K562 (cell line): ENCODE results near the gene CFAP92. TPM values are rescaled to one million over a fixed set of nuclear protein-coding genes. Genes with fewer than 3 reads are reported as not detected.

Experiments
- ATAC-seq: fragments of 200-7000 bp; cut with Tn5 transposase; 3 replicates; pipeline ENCODE4 v1.9.1; 2020; ENCODE audit warnings: moderate library complexity
- BruUV-seq: library from RNA; stranded (reverse); fragments of 400-500 nt; replicated peaks from 2 replicates; lab custom pipeline; 2021; lab: Mats Ljungman, UMichigan
- CTCF ChIA-PET: fragments of 300-600 bp; formaldehyde crosslinking; extraction: SDS; loops from one replicate; lab custom pipeline; 2021; ENCODE audit warnings: low intra/inter-chr PET ratio; lab: Yijun Ruan, JAX
- POLR2A ChIA-PET: fragments of 300-600, 350-650 bp; sonication (Branson Sonifier 250); formaldehyde crosslinking; extraction: SDS; loops from one replicate; lab custom pipeline; 2021; ENCODE audit warnings: antibody characterized with exemption, inconsistent platforms; lab: Yijun Ruan, JAX
- DNase-seq, 4 experiments: peaks; one replicate each; pipeline versions ENCODE4 v3.0.0 to v3.0.0-alpha.2; 2011 to 2018; ENCODE audit warnings: low spot score in 3 of 4, mixed read lengths in 3 of 4; ENCODE audit errors: extremely low read depth in 1 of 4
- FAIRE-seq: peaks from 2 replicates; lab custom pipeline; 2011; peaks lifted over from hg19 to GRCh38; lab: Jason Lieb, UNC
- H2AFZ ChIP-seq: 2 replicates; pipeline ENCODE4 v1.6.0; 2011; ENCODE audit warnings: low read depth, low read length, control low read depth, inconsistent platforms
- H3K27ac ChIP-seq: fragments of 200-600 bp; 3 replicates; pipeline ENCODE4 v1.8.0; 2011; ENCODE audit warnings: low read depth, mild to moderate bottlenecking, control low read depth, inconsistent platforms, low read length, moderate library complexity, mixed read lengths; ENCODE audit errors: extremely low read depth
- H3K27me3 ChIP-seq, 2 experiments: fragments of 300-600 bp in 1 of 2; 2 replicates in 1 of 2; 3 replicates in 1 of 2; pipeline versions ENCODE4 v1.6.0 to v1.8.0; 2011; ENCODE audit warnings: inconsistent platforms in 2 of 2, low read length in 2 of 2, mild to moderate bottlenecking in 1 of 2, mixed read lengths in 1 of 2, moderate library complexity in 1 of 2; ENCODE audit not compliant: control insufficient read depth in 2 of 2, insufficient read depth in 2 of 2
- H3K36me3 ChIP-seq: fragments of 300-600 bp; 3 replicates; pipeline ENCODE4 v1.8.0; 2011; ENCODE audit warnings: mild to moderate bottlenecking, low read length, inconsistent platforms; ENCODE audit not compliant: control insufficient read depth, insufficient read depth
- H3K4me1 ChIP-seq, 2 experiments: fragments of 200-600 bp in 1 of 2; replicated peaks in 1 of 2; 2 replicates in 1 of 2; 3 replicates in 1 of 2; pipeline versions ENCODE4 v1.5.1 to v1.8.0; 2011; ENCODE audit warnings: inconsistent platforms in 2 of 2, low read length in 2 of 2, mild to moderate bottlenecking in 1 of 2, mixed read lengths in 1 of 2, moderate library complexity in 1 of 2; ENCODE audit not compliant: control insufficient read depth in 2 of 2, insufficient read depth in 2 of 2
- H3K4me2 ChIP-seq: 2 replicates; pipeline ENCODE4 v1.6.1; 2011; ENCODE audit warnings: low read length, control low read depth, inconsistent platforms, mixed read lengths; ENCODE audit not compliant: insufficient read depth
- H3K4me3 ChIP-seq: fragments of 200-600 bp; sonication (generic), shearing (Covaris generic); 2 replicates; pipeline ENCODE4 v1.5.1; 2016; ENCODE audit warnings: control low read depth, inconsistent platforms
- H3K79me2 ChIP-seq: fragments of 200-600 bp; 3 replicates; pipeline ENCODE4 v1.8.0; 2011; ENCODE audit warnings: low read length, inconsistent platforms; ENCODE audit not compliant: control insufficient read depth, insufficient read depth
- H3K9ac ChIP-seq, 2 experiments: 2 replicates each; pipeline versions ENCODE4 v1.6.0 to v1.6.1; 2011; ENCODE audit warnings: low read depth in 2 of 2, low read length in 2 of 2, control low read depth in 1 of 2, inconsistent platforms in 1 of 2, mild to moderate bottlenecking in 1 of 2, mixed read lengths in 1 of 2; ENCODE audit not compliant: insufficient read depth in 1 of 2
- H3K9me1 ChIP-seq: one replicate; pipeline ENCODE4 v1.6.0; 2011; ENCODE audit warnings: inconsistent platforms, mild to moderate bottlenecking, low read length, moderate library complexity; ENCODE audit not compliant: control insufficient read depth, insufficient read depth
- H3K9me3 ChIP-seq: replicated peaks from 2 replicates; pipeline ENCODE4 v1.5.1; 2011; ENCODE audit warnings: low read depth, low read length, inconsistent platforms; ENCODE audit not compliant: control insufficient read depth, insufficient read depth
- H4K20me1 ChIP-seq: replicated peaks from 2 replicates; pipeline ENCODE4 v1.6.1; 2011; ENCODE audit warnings: low read length, inconsistent platforms, mixed read lengths; ENCODE audit not compliant: control insufficient read depth, insufficient read depth
- EP400 ChIP-seq: fragments of 450-650 bp; IDR thresholded peaks from 2 replicates; pipeline ENCODE4 v1.6.1; 2017; ENCODE audit warnings: antibody characterized with exemption, mild to moderate bottlenecking, moderate library complexity
- RREB1 ChIP-seq: fragments of 250-450 bp; sonication (Bioruptor Pico); IDR thresholded peaks from 2 replicates; pipeline ENCODE4 v1.4.0; 2020
- ZNF398 ChIP-seq: fragments of 250-450 bp; sonication (Bioruptor Pico); IDR thresholded peaks from 2 replicates; pipeline ENCODE4 v1.8.0; 2021; ENCODE audit warnings: moderate library complexity, mild to moderate bottlenecking, inconsistent platforms
- WGBS: fragments of 100-300 bp; shearing (Covaris generic); methylation state at CpG from one replicate; pipeline ENCODE4 v1.1.6; 2016; ENCODE audit warnings: low coverage, mixed read lengths; ENCODE audit not compliant: insufficient coverage; ENCODE audit errors: missing lambda C conversion rate; 5-methylcytosine and 5-hydroxymethylcytosine counted together
- in situ Hi-C: fragments of 300-500 bp; cut with MboI; formaldehyde crosslinking; loops from 4 replicates; pipeline ENCODE4 v1.15.0; 2018; ENCODE audit warnings: inconsistent platforms, mixed read lengths
- intact Hi-C: fragments of 100-400 bp; cut with micrococcal nuclease; formaldehyde crosslinking; loops from 2 replicates; pipeline ENCODE4 v1.14.2; 2022
- polyA plus RNA-seq, 8 experiments: library from polyadenylated mRNA; depleted of rRNA in 4 of 8; stranded (reverse) in 5 of 8; unstranded in 3 of 8; fragments of >200 nt; fragmentation: Nextera tagmentation in 2 of 8; fragmentation: Illumina TruSeq in 1 of 8; extraction: Ambion mirVana in 2 of 8; extraction: Trizol in 1 of 8; gene quantifications; 2 replicates each; pipeline versions ENCODE4 v1.2.1 to v1.2.3, GENCODE V29; 2011 to 2014; ENCODE audit warnings: inconsistent platforms in 1 of 8, missing spikeins in 1 of 8
- total RNA-seq, 7 experiments: library from RNA; depleted of rRNA in 6 of 7; stranded (reverse); fragments of >200 nt in 6 of 7; fragmentation: Illumina TruSeq in 2 of 7; extraction: Trizol in 2 of 7; gene quantifications; 2 replicates each; pipeline versions ENCODE4 v1.2.1 to v1.2.3, GENCODE V29; 2011 to 2021; ENCODE audit warnings: low replicate concordance in 1 of 7

The CFAP92 gene
- total and polyA plus RNA-seq, 9 of the 15 experiments (the other 6 are each of a cell fraction or from before 2014, with no cell fraction given) = 0.06 to 0.62 (median 0.36) TPM

- no peak for TF ChIP-seq RREB1 (CRISPR knock-in tag)
Measured at GRCh38 chr3:129027544-129027880, 33.6 kb upstream of the CFAP92 start (continued).

GRCh38 chr3:129026728-129027543 lies 33.1 kb upstream of the CFAP92 start:
- Histone ChIP-seq H3K27ac (peak overlapping the region; percentile 30; the same call in 1 of the 3 replicates), H3K9me3 (peaks cover 2% of the 10 kb centered on the region; the same call in 1 of the 2 replicates), H3K4me1 (peaks cover 10 to 25% of the 10 kb centered on the region in 2 experiments; a peak in 4 of 5 replicates), H3K36me3 (no peaks in the 10 kb centered on the region), H3K27me3 (no peaks in the 10 kb centered on the region), H4K20me1 (no peaks in the 10 kb centered on the region), H3K79me2 (no peaks in the 10 kb centered on the region), H3K9me1 (no peaks in the 10 kb centered on the region), H3K4me2 (peak overlapping the region; percentile 78), H2AFZ (peak overlapping the region; percentile 95), H3K4me3 (peak overlapping the region; percentile 58), H3K9ac (peak overlapping the region; percentile 57 to 94)
- in situ Hi-C loops (no loop called here), intact Hi-C loops (loop anchor here (5.0 to 10.0 kb wide), 2 partner anchors 55 to 58 kb away; no protein-coding TSS in a partner anchor)
- DNase-seq (peak; percentile 93 to 96 (median 94)), FAIRE-seq (peak; percentile 94), ATAC-seq (peak; percentile 100)
- BruUV-seq = TSS peak; percentile 92
- 3% methylated on average over 29 of the region's 54 CpGs for WGBS
- ChIA-PET POLR2A (interaction anchor here (0.6 to 2.7 kb wide), 8 partner anchors 10 to 1328 kb away, joined by 3 to 22 read pairs (median 3); no protein-coding TSS in a partner anchor), CTCF (no interaction called here)
- TF ChIP-seq ZNF398 (CRISPR knock-in tag) (no peak), EP400 (0 out of 2 replicates have a peak, but pooled peaks have one; percentile 17)
